HG03280 (cell line): ENCODE results near the gene FSTL4.

ENCODE experiments used
- ATAC-seq: cut with Tn5 transposase; IDR thresholded peaks from one replicate; pipeline ENCODE4 v1.9.1; 2021; ENCODE audit warnings: mild to moderate bottlenecking, moderate library complexity; ENCODE audit not compliant: unreplicated experiment

The FSTL4 gene

DNA sequence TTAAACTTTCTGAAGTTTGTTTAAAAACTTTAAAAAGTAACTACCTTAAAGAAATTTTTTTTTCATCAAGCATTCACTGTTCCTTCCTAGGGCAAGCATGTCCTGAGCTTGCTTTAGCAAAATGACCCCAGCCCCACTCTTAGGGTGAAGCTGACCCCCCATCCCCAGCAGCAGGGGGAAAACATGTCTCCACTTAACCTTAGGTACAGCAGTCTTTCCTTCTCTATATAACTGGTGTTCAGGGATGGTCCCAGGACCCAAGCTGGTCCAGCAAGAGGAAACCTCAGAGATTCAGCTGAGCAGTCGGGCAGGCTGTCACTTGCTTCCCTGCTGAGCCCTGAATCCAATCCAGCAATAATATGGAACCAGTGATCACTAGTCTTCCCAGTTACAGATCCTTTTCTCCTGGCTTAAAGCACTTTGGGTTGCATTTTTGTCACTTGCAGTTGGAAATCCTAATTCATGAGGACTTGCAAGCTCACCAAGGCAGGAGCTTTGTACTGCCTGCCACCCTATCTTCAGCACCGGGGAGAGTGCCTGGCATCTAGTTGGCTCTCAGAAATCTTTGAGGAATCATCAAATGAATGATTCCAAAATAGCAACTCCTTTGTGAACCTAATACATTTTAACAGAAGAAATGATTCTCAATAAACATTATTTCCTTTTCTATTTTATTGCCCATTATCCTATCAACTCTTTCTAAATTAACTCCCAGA, 91.2 kb downstream of the FSTL4 start:
- no peak for ATAC-seq

- ATAC-seq, result no peak
Observed at GRCh38 chr5:133520062-133520461, 92.3 kb downstream of the FSTL4 start.

DNA sequence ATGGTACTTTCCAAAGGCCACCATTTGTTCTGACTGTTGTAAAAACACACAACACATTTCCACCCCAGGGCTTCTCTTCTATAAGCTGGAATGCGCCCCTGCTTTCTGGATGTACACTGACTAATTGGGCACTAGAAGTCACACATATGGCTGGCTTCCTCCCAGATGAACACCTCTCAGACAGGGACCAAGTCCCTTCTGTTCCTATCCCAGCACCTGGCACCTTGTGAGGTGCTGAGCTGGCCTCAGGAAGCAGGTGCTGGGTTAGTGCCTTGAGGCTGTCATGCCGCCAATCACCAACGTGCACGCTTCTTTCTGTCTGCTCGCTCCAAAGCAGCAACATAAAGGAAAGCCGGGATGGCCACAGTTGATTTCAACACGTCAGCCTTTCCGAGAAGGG, 93.2 kb downstream of the FSTL4 start:
- no peak for ATAC-seq

DNA sequence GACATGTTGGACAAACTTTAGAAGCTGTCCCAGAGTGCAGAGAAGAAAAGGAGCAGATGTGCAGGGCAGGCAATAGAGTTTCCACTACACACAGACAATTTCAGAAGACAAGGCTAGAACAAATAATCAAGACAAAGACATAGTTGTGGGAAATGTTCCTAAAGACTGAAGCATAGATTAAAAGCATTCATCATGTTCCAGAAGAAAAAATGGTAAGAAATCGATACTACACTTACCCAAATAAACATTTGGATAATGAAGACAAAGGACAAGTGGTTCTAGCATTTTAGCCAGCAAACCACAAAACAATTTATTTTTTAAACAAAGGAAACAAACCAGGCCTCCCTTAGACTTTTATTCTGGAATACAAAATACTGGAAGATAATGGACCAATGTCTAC, 97.9 kb downstream of the FSTL4 start:
- ATAC-seq, result no peak

DNA sequence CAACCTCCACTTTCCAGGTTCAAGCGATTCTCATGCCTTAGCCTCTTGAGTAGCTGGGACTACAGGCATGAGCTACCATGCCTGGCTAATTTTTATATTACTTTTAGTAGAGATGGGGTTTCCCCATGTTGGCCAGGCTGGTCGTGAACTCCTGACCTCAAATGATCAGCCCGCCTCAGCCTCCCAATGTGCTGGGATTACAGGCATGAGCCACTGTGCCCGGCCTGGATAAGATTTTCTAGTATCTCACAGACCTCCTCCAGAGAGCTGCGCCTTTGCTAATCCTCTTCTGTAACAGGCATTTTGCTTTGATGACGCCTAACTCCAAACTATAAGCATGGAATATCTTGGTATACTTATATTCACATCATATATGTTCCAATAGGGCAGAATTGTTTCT, 99.4 kb downstream of the FSTL4 start:
- ATAC-seq, result no peak

DNA sequence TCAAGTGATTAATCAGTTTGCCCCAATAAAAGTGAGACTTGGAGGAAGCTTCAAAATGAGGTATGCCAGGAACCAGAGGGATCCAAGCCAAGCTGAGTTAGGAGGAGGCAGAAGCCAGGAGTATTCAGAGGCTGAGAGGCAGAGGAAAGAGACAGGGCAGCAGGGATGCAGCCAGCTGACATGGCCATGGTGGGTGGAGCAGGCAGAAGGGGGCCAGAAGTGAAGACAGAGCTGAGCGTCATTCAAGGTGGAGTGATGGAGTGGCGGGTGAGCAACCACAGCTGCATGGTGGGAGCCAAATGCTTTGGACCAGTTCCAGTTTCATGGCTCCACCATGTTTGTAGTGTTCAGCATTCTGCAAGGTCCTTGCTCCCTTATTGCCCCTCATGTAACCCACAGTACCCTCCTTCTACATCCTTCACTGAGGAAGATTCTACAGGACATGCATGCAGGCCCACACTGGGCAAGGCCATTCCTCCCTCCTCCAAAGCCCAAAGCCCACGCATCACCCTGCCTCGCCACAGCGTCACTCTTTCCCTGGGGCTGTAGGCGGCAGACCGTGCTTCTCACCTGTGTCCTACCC, 100.6 kb downstream of the FSTL4 start:
- ATAC-seq, result no peak

- no peak for ATAC-seq
Observed at GRCh38 chr5:133510634-133511262, 101.6 kb downstream of the FSTL4 start.

GRCh38 chr5:133509742-133510079, 102.6 kb downstream of the FSTL4 start:
- no peak for ATAC-seq

GRCh38 chr5:133508845-133509741, 103.2 kb downstream of the FSTL4 start:
- ATAC-seq, result no peak

GRCh38 chr5:133508331-133508730, 104.0 kb downstream of the FSTL4 start:
- no peak for ATAC-seq

DNA sequence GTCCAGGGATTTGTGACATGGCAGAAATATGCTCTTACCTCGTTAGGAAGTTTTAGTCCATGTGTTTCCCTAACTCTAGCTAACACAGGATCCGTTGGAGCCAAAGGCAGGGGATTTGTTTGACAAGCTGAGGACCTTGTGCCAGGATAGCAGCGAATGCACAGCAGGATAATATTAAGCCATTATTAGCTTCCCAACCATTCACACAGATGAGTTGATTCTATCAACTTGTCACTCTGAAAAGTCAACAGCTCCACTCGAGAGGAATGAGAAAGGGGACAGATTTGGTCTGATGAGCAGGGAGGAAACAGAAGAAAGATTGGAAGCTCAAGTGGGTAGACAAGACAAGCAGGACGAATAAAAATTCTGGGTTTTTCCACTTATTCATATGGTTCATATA, 106.2 kb downstream of the FSTL4 start:
- ATAC-seq, result no peak

DNA sequence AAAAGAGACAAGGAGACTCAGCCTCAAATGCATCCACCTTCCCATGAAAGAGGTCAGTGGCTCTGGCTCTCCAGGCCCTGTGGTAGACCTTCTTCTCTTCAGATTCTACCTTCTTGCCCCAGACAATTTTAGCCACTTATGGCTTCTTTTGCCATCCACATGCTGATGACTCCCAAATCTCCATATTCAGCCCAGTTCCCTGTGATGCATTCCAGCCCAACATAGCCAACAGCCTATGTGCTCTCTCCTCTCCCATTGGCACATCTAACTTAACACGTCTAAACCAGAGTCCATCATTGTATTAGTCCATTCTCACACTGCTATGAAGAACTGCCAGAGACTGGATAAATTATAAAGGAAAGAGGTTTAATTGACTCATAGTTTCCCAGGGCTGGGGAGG, 108.8 kb downstream of the FSTL4 start:
- ATAC-seq, result no peak

DNA sequence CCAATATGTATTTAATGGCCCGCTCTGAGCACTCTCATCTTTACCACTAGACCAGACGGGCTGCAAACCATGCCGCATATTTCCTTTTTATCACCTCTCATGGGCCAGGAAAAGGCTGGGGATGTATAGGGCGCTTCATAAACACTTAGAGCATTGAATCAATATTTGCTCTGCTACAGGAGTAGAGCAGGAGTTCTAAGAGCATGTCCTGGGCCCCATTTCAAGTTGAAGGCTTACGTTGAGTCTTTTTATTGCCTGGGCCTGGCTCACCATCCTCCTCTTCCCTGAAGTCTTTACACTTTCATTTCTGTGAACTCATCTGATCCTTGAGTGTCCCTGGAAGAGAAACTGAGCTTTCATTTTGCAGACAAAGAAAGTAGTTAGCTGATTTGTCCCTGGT, 112.4 kb downstream of the FSTL4 start:
- no peak for ATAC-seq

GRCh38 chr5:133497608-133498348, 114.6 kb downstream of the FSTL4 start:
- no peak for ATAC-seq

DNA sequence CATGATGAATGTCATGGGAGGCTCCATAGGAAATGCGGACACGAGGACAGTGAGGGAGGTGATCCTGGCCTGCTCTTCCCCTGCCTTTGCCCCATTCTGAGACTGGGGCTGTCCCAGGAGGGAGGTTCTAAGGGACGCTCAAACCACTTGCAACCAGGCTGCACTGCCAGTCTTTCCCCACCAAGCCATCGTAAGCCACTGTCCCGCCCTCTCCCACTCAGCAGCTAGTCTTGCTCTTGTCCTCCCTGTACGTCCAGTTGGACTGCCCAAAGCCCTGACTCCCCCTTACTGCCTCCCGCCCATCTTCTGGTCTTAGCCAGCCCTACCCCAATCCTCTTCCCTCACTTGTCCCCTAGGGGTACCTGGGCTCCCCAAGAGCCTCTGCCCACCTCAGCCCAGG, 115.7 kb downstream of the FSTL4 start:
- ATAC-seq, result no peak

DNA sequence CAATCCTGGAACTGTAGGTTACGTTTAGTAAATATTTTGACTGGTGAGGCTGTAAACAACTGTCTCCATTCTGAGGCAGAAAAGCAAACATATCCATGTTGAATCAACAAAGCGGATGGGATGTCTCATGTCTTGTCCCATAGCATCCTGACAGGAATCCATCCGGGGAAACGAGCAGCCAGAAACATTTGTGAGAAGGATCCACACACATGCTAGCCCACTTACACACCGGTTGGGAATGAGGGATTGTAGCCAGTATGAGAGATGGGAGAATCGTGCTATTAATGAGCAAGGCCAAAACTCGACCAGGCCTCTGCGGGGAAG, 117.5 kb downstream of the FSTL4 start:
- no peak for ATAC-seq

DNA sequence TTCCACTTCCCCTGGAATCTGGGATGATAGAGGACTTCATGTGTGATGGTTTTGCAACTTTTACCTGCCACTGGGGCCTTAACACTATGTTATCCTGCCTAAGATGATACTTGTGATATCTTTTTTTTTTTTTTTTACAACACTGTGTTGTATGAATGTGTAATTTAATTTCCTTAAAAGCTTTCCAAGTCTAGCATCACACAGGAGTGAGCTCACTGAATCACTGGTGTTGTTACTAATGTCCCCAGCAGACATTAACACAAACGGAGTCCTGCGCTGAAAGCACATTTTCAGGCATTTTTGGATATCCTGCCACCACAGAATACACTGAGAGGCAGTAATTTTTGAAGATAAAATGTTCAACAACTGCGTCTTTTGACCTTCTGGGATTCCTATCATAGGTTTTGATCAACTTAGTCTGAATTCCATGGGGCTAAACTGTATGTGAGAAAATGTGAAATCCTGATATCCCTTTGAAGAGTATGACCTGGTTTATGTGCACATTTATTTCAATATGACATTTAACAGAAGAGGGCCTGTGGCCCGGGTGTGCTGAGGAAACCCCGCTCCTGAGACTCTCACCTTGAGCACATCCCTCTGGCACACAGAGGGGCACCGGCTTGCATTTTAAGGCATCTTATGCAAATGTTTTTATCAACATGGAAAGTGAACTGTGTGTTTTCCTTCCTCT, 118.0 kb downstream of the FSTL4 start:
- ATAC-seq, result no peak

DNA sequence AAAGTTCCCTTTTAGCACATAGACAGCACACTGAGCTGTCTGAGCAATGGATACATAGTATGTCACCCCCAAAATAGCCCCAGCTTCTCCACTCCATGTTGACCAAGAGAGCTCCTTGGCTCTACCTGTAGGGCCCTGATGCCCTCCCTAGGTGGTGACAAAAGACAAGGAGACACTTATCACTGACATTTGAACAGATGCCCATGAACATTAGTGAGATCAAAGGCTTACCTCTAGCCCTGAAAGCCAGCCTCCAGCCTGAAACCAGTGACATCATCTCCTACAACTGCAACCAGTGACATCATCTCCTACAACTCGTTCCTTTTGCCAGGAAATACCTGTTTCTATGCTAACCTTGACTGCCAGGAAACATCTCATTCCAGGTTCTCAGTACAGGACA, 122.7 kb downstream of the FSTL4 start:
- no peak for ATAC-seq

DNA sequence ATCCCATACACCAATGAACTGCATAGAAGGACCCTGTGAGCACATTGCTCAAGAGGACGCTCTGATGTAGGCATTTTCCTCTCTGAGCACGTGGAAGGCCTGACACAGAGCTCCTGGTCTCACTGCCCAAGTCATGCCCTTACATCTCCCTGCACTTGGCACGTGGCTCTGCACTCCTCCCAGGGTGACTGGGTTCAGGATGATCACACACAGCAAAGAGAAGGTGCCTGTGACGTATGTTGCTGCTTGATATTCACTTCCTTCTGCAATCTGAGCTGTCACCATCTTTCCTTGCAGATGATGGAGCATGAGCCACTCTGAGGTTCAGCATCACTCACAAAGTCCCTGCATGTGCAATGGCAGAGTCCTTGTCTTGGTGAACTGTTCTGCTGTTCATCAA, 125.2 kb downstream of the FSTL4 start:
- ATAC-seq, result no peak

DNA sequence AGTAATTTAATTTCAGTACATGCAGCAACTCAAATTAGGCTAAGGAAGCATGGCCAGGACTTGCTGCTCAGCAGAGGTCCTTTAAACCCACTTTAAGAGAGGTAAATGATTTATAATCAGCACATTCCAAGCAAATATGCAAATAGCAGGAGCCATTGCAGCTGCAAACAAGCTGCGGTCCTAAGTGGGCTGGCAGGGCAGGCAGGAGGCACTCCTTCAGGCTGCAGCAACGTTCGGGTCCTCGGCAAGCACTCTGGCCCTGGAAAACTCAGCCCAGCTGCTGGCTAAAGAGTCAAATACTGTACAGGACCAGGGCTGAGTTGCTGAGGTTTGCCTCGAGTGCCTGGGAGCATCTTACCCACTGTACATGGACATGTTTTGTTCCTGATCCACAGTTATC, 126.9 kb downstream of the FSTL4 start:
- ATAC-seq, result no peak
